GM23248 (cell line): ENCODE measurements around the gene AKAP13. TPM values are rescaled to one million over a fixed set of nuclear protein-coding genes. Genes with fewer than 3 reads are reported as not detected.
A peak's percentile ranks its signal among the peaks of the same experiment; 100 is the strongest.

Experiments
- DNase-seq: peaks from one replicate; pipeline ENCODE4 v3.0.0-alpha.2; 2015
- H2AFZ ChIP-seq: fragments of 200-600 bp; sonication (generic); 2 replicates; pipeline ENCODE4 v1.6.1; 2016; ENCODE audit warnings: antibody characterized with exemption
- H3F3A ChIP-seq: fragments of 200-600 bp; sonication (generic); 2 replicates; pipeline ENCODE4 v1.6.1; 2016; ENCODE audit warnings: mild to moderate bottlenecking, antibody characterized with exemption, mixed run types; ENCODE audit not compliant: insufficient read depth
- H3K27ac ChIP-seq: fragments of 200-600 bp; sonication (generic); 2 replicates; pipeline ENCODE4 v1.5.1; 2016; ENCODE audit warnings: mild to moderate bottlenecking
- H3K27me3 ChIP-seq: fragments of 200-600 bp; sonication (generic); replicated peaks from 2 replicates; pipeline ENCODE4 v1.6.1; 2016; ENCODE audit warnings: mild to moderate bottlenecking; ENCODE audit not compliant: insufficient read depth
- H3K36me3 ChIP-seq: fragments of 200-600 bp; sonication (generic); 2 replicates; pipeline ENCODE4 v1.6.1; 2016; ENCODE audit warnings: low read depth, mild to moderate bottlenecking
- H3K4me1 ChIP-seq: fragments of 200-600 bp; sonication (generic); 2 replicates; pipeline ENCODE4 v1.6.1; 2016; ENCODE audit warnings: mild to moderate bottlenecking; ENCODE audit not compliant: insufficient read depth
- H3K4me2 ChIP-seq: fragments of 200-600 bp; sonication (generic); one replicate; pipeline ENCODE4 v1.6.1; 2016; ENCODE audit warnings: mild to moderate bottlenecking; ENCODE audit not compliant: unreplicated experiment
- H3K4me3 ChIP-seq: fragments of 200-600 bp; sonication (generic); 2 replicates; pipeline ENCODE4 v1.5.1; 2016; ENCODE audit warnings: mild to moderate bottlenecking
- H3K79me2 ChIP-seq: fragments of 200-600 bp; sonication (generic); 2 replicates; pipeline ENCODE4 v1.6.1; 2016; ENCODE audit warnings: mild to moderate bottlenecking; ENCODE audit not compliant: insufficient read depth
- H3K9ac ChIP-seq: fragments of 200-600 bp; sonication (generic); 2 replicates; pipeline ENCODE4 v1.6.1; 2016; ENCODE audit warnings: mild to moderate bottlenecking
- H3K9me2 ChIP-seq: fragments of 200-600 bp; sonication (generic); 2 replicates; pipeline ENCODE4 v1.6.1; 2016; ENCODE audit warnings: mixed run types, mild to moderate bottlenecking, moderate library complexity; ENCODE audit not compliant: insufficient read depth
- H3K9me3 ChIP-seq: fragments of 200-600 bp; sonication (generic); one replicate; pipeline ENCODE4 v1.6.1; 2017; ENCODE audit warnings: low read depth
- H4K20me1 ChIP-seq: fragments of 200-600 bp; sonication (generic); 2 replicates; pipeline ENCODE4 v1.6.0; 2016; ENCODE audit not compliant: insufficient read depth
- EZH2 ChIP-seq: fragments of 200-600 bp; sonication (generic); IDR thresholded peaks from 2 replicates; pipeline ENCODE4 v1.6.1; 2018; ENCODE audit warnings: antibody characterized with exemption, mild to moderate bottlenecking; ENCODE audit not compliant: insufficient read depth, poor library complexity, severe bottlenecking
- EZH2phosphoT487 ChIP-seq: fragments of 200-600 bp; sonication (generic); IDR thresholded peaks from 2 replicates; pipeline ENCODE4 v1.6.1; 2018; ENCODE audit warnings: antibody characterized with exemption, moderate library complexity, mild to moderate bottlenecking, low read depth; ENCODE audit not compliant: insufficient read depth
- WGBS, 2 experiments: methylation state at CpG; one replicate each; pipeline ENCODE4 v1.1.6; 2015 to 2017; ENCODE audit warnings: low lambda C conversion rate in 2 of 2, low coverage in 1 of 2; ENCODE audit errors: missing lambda C conversion rate in 2 of 2; 5-methylcytosine and 5-hydroxymethylcytosine counted together
- in situ Hi-C: fragments of 300-500 bp; cut with MboI; formaldehyde crosslinking; loops from 2 replicates; pipeline ENCODE4 v1.15.0; 2020
- polyA plus RNA-seq: library from polyadenylated mRNA; unstranded; fragments of >200 nt; fragmentation: Nextera tagmentation; extraction: Ambion mirVana; gene quantifications from 2 replicates; pipeline ENCODE4 v1.2.1, GENCODE V29; 2016
- total RNA-seq: library from RNA; depleted of rRNA; stranded (reverse); fragments of >200 nt; shearing (Covaris generic); gene quantifications from 2 replicates; pipeline ENCODE4 v1.2.3, GENCODE V29; 2014

AKAP13 gene
- total and polyA plus RNA-seq, 2 experiments from 2014 or later = 26.5 to 27.7 TPM

GRCh38 chr15:85690561-85691231, 310.3 kb downstream of the AKAP13 start:
- peaks cover 20% of the 10 kb centered on the region for H3K4me1 ChIP-seq
- in situ Hi-C loops = no loop called here
- H3K36me3 ChIP-seq = peaks cover 30% of the 10 kb centered on the region; the same call in 1 of the 2 replicates
- DNase-seq = peak; percentile 27
- WGBS, 2 experiments = 74 to 78% methylated on average over 4 of the region's 4 CpGs
- peaks cover 14% of the 10 kb centered on the region; the same call in 1 of the 2 replicates for H3F3A ChIP-seq
- H3K4me3 ChIP-seq = peak overlapping the region; percentile 70
- H3K79me2 ChIP-seq = 0 out of 2 replicates have a peak, but pooled peaks cover 18% of the 10 kb centered on the region
- no peaks in the 10 kb centered on the region for H3K9me2 ChIP-seq
- H2AFZ ChIP-seq = peak overlapping the region; percentile 63
- H4K20me1 ChIP-seq = no peaks in the 10 kb centered on the region
- H3K9me3 ChIP-seq = no peaks in the 10 kb centered on the region
- peak overlapping the region; percentile 83 for H3K9ac ChIP-seq
- peak overlapping the region; percentile 63 for H3K27ac ChIP-seq
- TF ChIP-seq EZH2 (no peak), EZH2phosphoT487 (no peak)
- H3K4me2 ChIP-seq = peak overlapping the region; percentile 67
- H3K27me3 ChIP-seq = no peaks in the 10 kb centered on the region

- no peak overlapping the region for H3K4me3 ChIP-seq
- H3K9ac ChIP-seq = no peak overlapping the region
- no peaks in the 10 kb centered on the region for H3K9me2 ChIP-seq
- WGBS, 2 experiments = 84 to 88% methylated on average over 6 of the region's 6 CpGs
- in situ Hi-C loops = no loop called here
- H3K4me1 ChIP-seq = peaks cover 20% of the 10 kb centered on the region
- no peak overlapping the region for H3K27ac ChIP-seq
- 0 out of 2 replicates have a peak, but pooled peaks cover 18% of the 10 kb centered on the region for H3K79me2 ChIP-seq
- H3K36me3 ChIP-seq = peaks cover 33% of the 10 kb centered on the region; the same call in 1 of the 2 replicates
- H3K4me2 ChIP-seq = no peak overlapping the region
- no peak overlapping the region for H2AFZ ChIP-seq
- H3K9me3 ChIP-seq = no peaks in the 10 kb centered on the region
- H3F3A ChIP-seq = peaks cover 14% of the 10 kb centered on the region; the same call in 1 of the 2 replicates
- H3K27me3 ChIP-seq = no peaks in the 10 kb centered on the region
- no peaks in the 10 kb centered on the region for H4K20me1 ChIP-seq
- DNase-seq = no peak
- no peak for TF ChIP-seq EZH2phosphoT487
These were observed 311.2 kb downstream of the AKAP13 start for GRCh38 chr15:85691350-85692240.

GRCh38 chr15:85692321-85692720, 311.9 kb downstream of the AKAP13 start:
- Histone ChIP-seq H3K9me2 (no peaks in the 10 kb centered on the region), H3K36me3 (peaks cover 29% of the 10 kb centered on the region; the same call in 1 of the 2 replicates), H3K4me1 (peaks cover 20% of the 10 kb centered on the region), H3F3A (peaks cover 14% of the 10 kb centered on the region; the same call in 1 of the 2 replicates), H4K20me1 (no peaks in the 10 kb centered on the region), H3K9ac (no peak overlapping the region), H3K79me2 (0 out of 2 replicates have a peak, but pooled peaks cover 18% of the 10 kb centered on the region), H3K27ac (no peak overlapping the region), H3K4me2 (no peak overlapping the region), H3K9me3 (no peaks in the 10 kb centered on the region), H2AFZ (no peak overlapping the region), H3K27me3 (no peaks in the 10 kb centered on the region), H3K4me3 (no peak overlapping the region)
- no peak for DNase-seq
- TF ChIP-seq EZH2phosphoT487 (no peak), EZH2 (no peak)
- in situ Hi-C loops = no loop called here
- 97% methylated on average over 6 of the region's 6 CpGs for WGBS, 2 experiments

GRCh38 chr15:85692873-85693272, 312.5 kb downstream of the AKAP13 start:
- H3K27me3 ChIP-seq = no peaks in the 10 kb centered on the region
- H3F3A ChIP-seq = peaks cover 14% of the 10 kb centered on the region; the same call in 1 of the 2 replicates
- H3K9me2 ChIP-seq = no peaks in the 10 kb centered on the region
- H3K4me3 ChIP-seq = no peak overlapping the region
- TF ChIP-seq EZH2 = no peak
- no peak for TF ChIP-seq EZH2phosphoT487
- in situ Hi-C loops = no loop called here
- H3K9me3 ChIP-seq = no peaks in the 10 kb centered on the region
- H3K9ac ChIP-seq = no peak overlapping the region
- 59 to 72% methylated on average over 5 of the region's 5 CpGs for WGBS, 2 experiments
- peaks cover 29% of the 10 kb centered on the region; the same call in 1 of the 2 replicates for H3K36me3 ChIP-seq
- peaks cover 20% of the 10 kb centered on the region for H3K4me1 ChIP-seq
- no peak overlapping the region for H3K27ac ChIP-seq
- DNase-seq = no peak
- H4K20me1 ChIP-seq = no peaks in the 10 kb centered on the region
- H2AFZ ChIP-seq = no peak overlapping the region
- H3K4me2 ChIP-seq = no peak overlapping the region
- 0 out of 2 replicates have a peak, but pooled peaks cover 18% of the 10 kb centered on the region for H3K79me2 ChIP-seq
